Measurements from ENCODE around the gene GPATCH2.

- TF ChIP-seq CTCF (conservative IDR thresholded peaks at IDR 0.05; ENCODE audit: low read depth, low read length) (no peak), EZH2 (IDR thresholded peaks at IDR 0.05; ENCODE audit: low read length, unreplicated experiment) (no peak), EZH2phosphoT487 (IDR thresholded peaks at IDR 0.05; ENCODE audit: borderline replicate concordance, low read length) (no peak)
These were observed 4.6 kb downstream of the GPATCH2 start for GRCh38 chr1:217626321-217626720.
